HEK293 (cell line): ENCODE results near the gene CNPY1.

ENCODE experiments used
- BCL11A ChIP-seq: fragments of 450-650 bp; formaldehyde crosslinking; IDR thresholded peaks from 2 replicates; pipeline ENCODE4 v1.5.1; 2016; ENCODE audit warnings: low read depth, missing biosample characterization, missing genetic modification characterization
- BCL11B ChIP-seq: fragments of 450-650 bp; formaldehyde crosslinking; IDR thresholded peaks from 2 replicates; pipeline ENCODE4 v1.5.1; 2016; ENCODE audit warnings: low read depth, missing biosample characterization, missing genetic modification characterization
- HOXA7 ChIP-seq: sonication (generic); formaldehyde crosslinking; IDR thresholded peaks from 2 replicates; pipeline ENCODE4 v1.8.1; 2022; ENCODE audit warnings: missing genetic modification reagents, borderline replicate concordance
- HOXC10 ChIP-seq: sonication (generic); formaldehyde crosslinking; IDR thresholded peaks from 2 replicates; pipeline ENCODE4 v1.8.1; 2023; ENCODE audit warnings: mild to moderate bottlenecking, missing genetic modification reagents
- KLF10 ChIP-seq: fragments of 450-650 bp; IDR thresholded peaks from 2 replicates; pipeline ENCODE4 v1.5.1; 2018; ENCODE audit warnings: missing biosample characterization, mild to moderate bottlenecking, missing genetic modification characterization
- OVOL3 ChIP-seq: fragments of 450-650 bp; formaldehyde crosslinking; IDR thresholded peaks from 2 replicates; pipeline ENCODE4 v1.5.1; 2016; ENCODE audit warnings: missing biosample characterization, missing genetic modification characterization
- SETDB1 ChIP-seq: IDR thresholded peaks from one replicate; pipeline ENCODE4 v1.6.1; 2017; ENCODE audit warnings: mild to moderate bottlenecking, low read length, moderate library complexity, mixed read lengths; ENCODE audit not compliant: insufficient read length
- TRIM28 ChIP-seq: IDR thresholded peaks from 2 replicates; pipeline ENCODE4 v1.6.1; 2011; ENCODE audit warnings: low read length, control low read depth, borderline replicate concordance
- YY2 ChIP-seq: fragments of 450-650 bp; formaldehyde crosslinking; IDR thresholded peaks from 2 replicates; pipeline ENCODE4 v1.5.1; 2016; ENCODE audit warnings: missing biosample characterization, missing genetic modification characterization
- ZBTB17 ChIP-seq: fragments of 450-650 bp; formaldehyde crosslinking; IDR thresholded peaks from 2 replicates; pipeline ENCODE4 v1.5.1; 2016; ENCODE audit warnings: missing biosample characterization, missing genetic modification characterization
- ZBTB20 ChIP-seq: fragments of 450-650 bp; formaldehyde crosslinking; IDR thresholded peaks from 2 replicates; pipeline ENCODE4 v1.5.1; 2016; ENCODE audit warnings: missing biosample characterization, missing genetic modification characterization
- ZFHX2 ChIP-seq: fragments of 450-650 bp; formaldehyde crosslinking; conservative IDR thresholded peaks from 2 replicates; pipeline ENCODE4 v1.5.1; 2016; ENCODE audit warnings: missing biosample characterization, missing genetic modification characterization
- ZIC2 ChIP-seq: fragments of 450-650 bp; formaldehyde crosslinking; IDR thresholded peaks from 2 replicates; pipeline ENCODE4 v1.5.1; 2016; ENCODE audit warnings: missing biosample characterization, missing genetic modification characterization
- ZNF121 ChIP-seq: fragments of 450-650 bp; formaldehyde crosslinking; IDR thresholded peaks from 2 replicates; pipeline ENCODE4 v1.5.1; 2016; ENCODE audit warnings: missing biosample characterization, missing genetic modification characterization
- ZNF140 ChIP-seq: fragments of 450-650 bp; formaldehyde crosslinking; IDR thresholded peaks from 2 replicates; pipeline ENCODE4 v1.5.1; 2016; ENCODE audit warnings: missing biosample characterization, missing genetic modification characterization
- ZNF148 ChIP-seq: fragments of 450-650 bp; formaldehyde crosslinking; IDR thresholded peaks from 2 replicates; pipeline ENCODE4 v1.5.0; 2017; ENCODE audit warnings: missing biosample characterization, missing genetic modification characterization, borderline replicate concordance
- ZNF174 ChIP-seq: fragments of 450-650 bp; formaldehyde crosslinking; IDR thresholded peaks from 2 replicates; pipeline ENCODE4 v1.5.0; 2017; ENCODE audit warnings: missing biosample characterization, mild to moderate bottlenecking, missing genetic modification characterization
- ZNF19 ChIP-seq: fragments of 450-650 bp; formaldehyde crosslinking; IDR thresholded peaks from 2 replicates; pipeline ENCODE4; 2016; ENCODE audit warnings: missing biosample characterization, missing genetic modification characterization, low read depth
- ZNF2 ChIP-seq: fragments of 450-650 bp; formaldehyde crosslinking; IDR thresholded peaks from 2 replicates; pipeline ENCODE4 v1.5.1; 2016; ENCODE audit warnings: missing biosample characterization, missing genetic modification characterization
- ZNF211 ChIP-seq: fragments of 450-650 bp; formaldehyde crosslinking; IDR thresholded peaks from 2 replicates; pipeline ENCODE4 v1.5.1; 2016; ENCODE audit warnings: low read depth, missing biosample characterization, missing genetic modification characterization
- ZNF223 ChIP-seq: fragments of 450-650 bp; formaldehyde crosslinking; IDR thresholded peaks from 2 replicates; pipeline ENCODE4 v1.5.1; 2016; ENCODE audit warnings: missing biosample characterization, missing genetic modification characterization
- ZNF23 ChIP-seq: fragments of 450-650 bp; formaldehyde crosslinking; IDR thresholded peaks from 2 replicates; pipeline ENCODE4 v1.5.1; 2016; ENCODE audit warnings: missing biosample characterization, missing genetic modification characterization, borderline replicate concordance
- ZNF248 ChIP-seq: fragments of 450-650 bp; formaldehyde crosslinking; IDR thresholded peaks from 2 replicates; pipeline ENCODE4 v1.5.1; 2017; ENCODE audit warnings: missing biosample characterization, missing genetic modification characterization
- ZNF266 ChIP-seq: fragments of 450-650 bp; formaldehyde crosslinking; IDR thresholded peaks from 2 replicates; pipeline ENCODE4 v1.5.1; 2016; ENCODE audit warnings: missing biosample characterization, missing genetic modification characterization, low read depth
- ZNF341 ChIP-seq: fragments of 450-650 bp; formaldehyde crosslinking; IDR thresholded peaks from 2 replicates; pipeline ENCODE4; 2016; ENCODE audit warnings: low read depth, missing biosample characterization, missing genetic modification characterization
- ZNF391 ChIP-seq: fragments of 450-650 bp; formaldehyde crosslinking; IDR thresholded peaks from 2 replicates; pipeline ENCODE4 v1.5.1; 2016; ENCODE audit warnings: low read depth, missing biosample characterization, missing genetic modification characterization, borderline replicate concordance
- ZNF416 ChIP-seq: fragments of 450-650 bp; formaldehyde crosslinking; IDR thresholded peaks from 2 replicates; pipeline ENCODE4 v1.5.1; 2016; ENCODE audit warnings: missing biosample characterization, missing genetic modification characterization
- ZNF548 ChIP-seq: fragments of 450-650 bp; formaldehyde crosslinking; IDR thresholded peaks from 2 replicates; pipeline ENCODE4 v1.5.1; 2016; ENCODE audit warnings: missing biosample characterization, missing genetic modification characterization
- ZNF600 ChIP-seq: fragments of 450-650 bp; formaldehyde crosslinking; IDR thresholded peaks from 2 replicates; pipeline ENCODE4 v1.5.1; 2016; ENCODE audit warnings: missing biosample characterization, missing genetic modification characterization
- ZNF610 ChIP-seq: fragments of 450-650 bp; formaldehyde crosslinking; IDR thresholded peaks from 2 replicates; pipeline ENCODE4 v1.5.1; 2016; ENCODE audit warnings: missing biosample characterization, missing genetic modification characterization, borderline replicate concordance
- ZNF624 ChIP-seq: fragments of 450-650 bp; formaldehyde crosslinking; IDR thresholded peaks from 2 replicates; pipeline ENCODE4 v1.5.1; 2017; ENCODE audit warnings: missing biosample characterization, missing genetic modification characterization
- ZNF654 ChIP-seq: fragments of 450-650 bp; formaldehyde crosslinking; IDR thresholded peaks from 2 replicates; pipeline ENCODE4 v1.5.1; 2016; ENCODE audit warnings: low read depth, missing biosample characterization, missing genetic modification characterization
- ZNF658 ChIP-seq: fragments of 450-650 bp; formaldehyde crosslinking; IDR thresholded peaks from 2 replicates; pipeline ENCODE4; 2016; ENCODE audit warnings: missing biosample characterization, missing genetic modification characterization
- ZNF707 ChIP-seq: fragments of 450-650 bp; formaldehyde crosslinking; IDR thresholded peaks from 2 replicates; pipeline ENCODE4 v1.5.1; 2016; ENCODE audit warnings: missing biosample characterization, missing genetic modification characterization
- ZNF791 ChIP-seq: fragments of 450-650 bp; formaldehyde crosslinking; IDR thresholded peaks from 2 replicates; pipeline ENCODE4 v1.5.1; 2016; ENCODE audit warnings: missing biosample characterization, missing genetic modification characterization
- TF ChIP-seq, protein P1 (sequence below): fragments of 450-650 bp; formaldehyde crosslinking; IDR thresholded peaks from 2 replicates; pipeline ENCODE4 v1.5.1; 2017; ENCODE audit warnings: missing biosample characterization, mild to moderate bottlenecking, missing genetic modification characterization, moderate library complexity
- TF ChIP-seq, protein P2 (sequence below): fragments of 450-650 bp; formaldehyde crosslinking; IDR thresholded peaks from 2 replicates; pipeline ENCODE4 v1.5.1; 2016; ENCODE audit warnings: missing biosample characterization, missing genetic modification characterization
- TF ChIP-seq, protein P3 (sequence below): fragments of 450-650 bp; formaldehyde crosslinking; IDR thresholded peaks from 2 replicates; pipeline ENCODE4 v1.5.1; 2016; ENCODE audit warnings: missing biosample characterization, missing genetic modification characterization

CNPY1 gene

DNA sequence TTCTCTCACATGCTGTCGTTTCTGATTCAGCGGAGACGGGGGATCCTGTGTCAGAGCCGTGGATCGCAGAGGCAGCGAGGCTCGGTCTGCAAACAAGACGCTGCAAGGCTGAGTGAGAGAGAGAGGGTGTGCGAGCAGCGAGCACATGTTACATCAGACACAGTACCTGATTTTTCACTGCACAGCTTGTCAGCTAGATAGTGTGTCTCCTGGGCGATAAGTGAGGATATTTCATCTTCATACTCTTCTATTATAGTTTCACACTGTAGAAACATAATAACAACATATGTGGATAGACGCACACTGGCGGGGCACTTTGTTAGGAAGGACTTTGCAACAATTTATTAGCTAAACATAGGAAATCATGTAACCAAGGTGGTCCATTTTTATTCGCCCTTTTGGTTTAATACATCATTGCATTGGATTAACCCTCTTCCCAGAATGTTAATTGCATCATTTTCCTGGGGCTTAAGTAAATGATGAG lies 39.5 kb downstream of the CNPY1 start (continued):
- TF ChIP-seq, protein P1, sequence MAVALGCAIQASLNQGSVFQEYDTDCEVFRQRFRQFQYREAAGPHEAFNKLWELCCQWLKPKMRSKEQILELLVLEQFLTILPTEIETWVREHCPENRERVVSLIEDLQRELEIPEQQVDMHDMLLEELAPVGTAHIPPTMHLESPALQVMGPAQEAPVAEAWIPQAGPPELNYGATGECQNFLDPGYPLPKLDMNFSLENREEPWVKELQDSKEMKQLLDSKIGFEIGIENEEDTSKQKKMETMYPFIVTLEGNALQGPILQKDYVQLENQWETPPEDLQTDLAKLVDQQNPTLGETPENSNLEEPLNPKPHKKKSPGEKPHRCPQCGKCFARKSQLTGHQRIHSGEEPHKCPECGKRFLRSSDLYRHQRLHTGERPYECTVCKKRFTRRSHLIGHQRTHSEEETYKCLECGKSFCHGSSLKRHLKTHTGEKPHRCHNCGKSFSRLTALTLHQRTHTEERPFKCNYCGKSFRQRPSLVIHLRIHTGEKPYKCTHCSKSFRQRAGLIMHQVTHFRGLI (tag by site-specific recombination), result no peak
- TF ChIP-seq ZNF248 (tag by site-specific recombination), result no peak
- peak; percentile 99 for TF ChIP-seq TRIM28
- TF ChIP-seq SETDB1, result no peak
- TF ChIP-seq ZNF654, result no peak
- peak; percentile 37; the same call in 1 of the 2 replicates for TF ChIP-seq ZNF2 (tag by site-specific recombination)
- TF ChIP-seq ZNF416 (tag by site-specific recombination), result no peak
- TF ChIP-seq HOXA7, result no peak
- no peak for TF ChIP-seq ZNF600 (tag by site-specific recombination)
- TF ChIP-seq YY2 (tag by site-specific recombination), result no peak
- no peak for TF ChIP-seq ZNF223 (tag by site-specific recombination)
- TF ChIP-seq ZFHX2 (tag by site-specific recombination), result no peak
- TF ChIP-seq ZNF791, result no peak
- TF ChIP-seq ZNF658 (tag by site-specific recombination), result no peak
- no peak for TF ChIP-seq BCL11B
- TF ChIP-seq, protein P2, sequence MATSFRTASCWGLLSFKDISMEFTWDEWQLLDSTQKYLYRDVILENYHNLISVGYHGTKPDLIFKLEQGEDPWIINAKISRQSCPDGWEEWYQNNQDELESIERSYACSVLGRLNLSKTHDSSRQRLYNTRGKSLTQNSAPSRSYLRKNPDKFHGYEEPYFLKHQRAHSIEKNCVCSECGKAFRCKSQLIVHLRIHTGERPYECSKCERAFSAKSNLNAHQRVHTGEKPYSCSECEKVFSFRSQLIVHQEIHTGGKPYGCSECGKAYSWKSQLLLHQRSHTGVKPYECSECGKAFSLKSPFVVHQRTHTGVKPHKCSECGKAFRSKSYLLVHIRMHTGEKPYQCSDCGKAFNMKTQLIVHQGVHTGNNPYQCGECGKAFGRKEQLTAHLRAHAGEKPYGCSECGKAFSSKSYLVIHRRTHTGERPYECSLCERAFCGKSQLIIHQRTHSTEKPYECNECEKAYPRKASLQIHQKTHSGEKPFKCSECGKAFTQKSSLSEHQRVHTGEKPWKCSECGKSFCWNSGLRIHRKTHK, result no peak
- TF ChIP-seq ZNF121 (tag by site-specific recombination), result no peak
- no peak for TF ChIP-seq ZNF266
- no peak for TF ChIP-seq ZNF140 (tag by site-specific recombination)
- no peak for TF ChIP-seq ZNF174
- no peak for TF ChIP-seq ZNF148
- no peak for TF ChIP-seq ZIC2 (tag by site-specific recombination)
- TF ChIP-seq OVOL3 (tag by site-specific recombination), result no peak
- no peak for TF ChIP-seq ZNF23
- no peak for TF ChIP-seq BCL11A (tag by site-specific recombination)
- TF ChIP-seq HOXC10 (CRISPR knock-in tag), result no peak
- no peak for TF ChIP-seq ZNF341
- no peak for TF ChIP-seq ZNF707 (tag by site-specific recombination)
- TF ChIP-seq ZNF391 (tag by site-specific recombination), result no peak
- TF ChIP-seq, protein P3, sequence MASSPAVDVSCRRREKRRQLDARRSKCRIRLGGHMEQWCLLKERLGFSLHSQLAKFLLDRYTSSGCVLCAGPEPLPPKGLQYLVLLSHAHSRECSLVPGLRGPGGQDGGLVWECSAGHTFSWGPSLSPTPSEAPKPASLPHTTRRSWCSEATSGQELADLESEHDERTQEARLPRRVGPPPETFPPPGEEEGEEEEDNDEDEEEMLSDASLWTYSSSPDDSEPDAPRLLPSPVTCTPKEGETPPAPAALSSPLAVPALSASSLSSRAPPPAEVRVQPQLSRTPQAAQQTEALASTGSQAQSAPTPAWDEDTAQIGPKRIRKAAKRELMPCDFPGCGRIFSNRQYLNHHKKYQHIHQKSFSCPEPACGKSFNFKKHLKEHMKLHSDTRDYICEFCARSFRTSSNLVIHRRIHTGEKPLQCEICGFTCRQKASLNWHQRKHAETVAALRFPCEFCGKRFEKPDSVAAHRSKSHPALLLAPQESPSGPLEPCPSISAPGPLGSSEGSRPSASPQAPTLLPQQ, result peak; percentile 21; the same call in 1 of the 2 replicates
- TF ChIP-seq ZBTB20, result peak; percentile 54; the same call in 1 of the 2 replicates
- TF ChIP-seq ZNF19 (tag by site-specific recombination), result no peak
- TF ChIP-seq KLF10 (tag by site-specific recombination), result no peak; the same call in 1 of the 2 replicates
- no peak for TF ChIP-seq ZNF624 (tag by site-specific recombination)
- no peak for TF ChIP-seq ZNF610
- TF ChIP-seq ZNF211 (tag by site-specific recombination), result no peak
- TF ChIP-seq ZBTB17 (tag by site-specific recombination), result peak; percentile 99
- TF ChIP-seq ZNF548 (tag by site-specific recombination), result no peak
